Left ventricle myocardium inferior (tissue), 1 donor: Measurements from ENCODE around the gene ADCY4. TPM values are rescaled to one million over a fixed set of nuclear protein-coding genes. Genes with fewer than 3 reads are reported as not detected.
A peak's percentile ranks its signal among the peaks of the same experiment; 100 is the strongest.
"Not testable (repeated sequence)": the region's sequence is repeated elsewhere in the genome, so short reads cannot be mapped to it uniquely, and the experiment has no call there.

Experiments used
- DNase-seq: peaks from one replicate; pipeline ENCODE4 v3.0.0-alpha.2; 2020
- H3K27ac ChIP-seq: fragments of 200-600 bp; replicated peaks from 2 replicates; pipeline ENCODE4 v1.8.0; 2021
- H3K27me3 ChIP-seq: fragments of 200-600 bp; 2 replicates; pipeline ENCODE4 v1.8.0; 2021; ENCODE audit warnings: low read depth
- H3K36me3 ChIP-seq: fragments of 200-600 bp; 2 replicates; pipeline ENCODE4 v1.8.0; 2021
- H3K4me1 ChIP-seq: fragments of 200-600 bp; 2 replicates; pipeline ENCODE4 v1.8.0; 2021
- H3K4me3 ChIP-seq: fragments of 200-600 bp; 2 replicates; pipeline ENCODE4 v1.8.0; 2021; ENCODE audit warnings: mild to moderate bottlenecking, moderate library complexity
- H3K9me3 ChIP-seq: fragments of 200-600 bp; replicated peaks from 2 replicates; pipeline ENCODE4 v1.8.0; 2021
- CTCF ChIP-seq: fragments of 200-600 bp; IDR thresholded peaks from 2 replicates; pipeline ENCODE4 v1.8.0; 2021; ENCODE audit warnings: antibody characterized with exemption, mild to moderate bottlenecking, borderline replicate concordance
- intact Hi-C: fragments of 100-400 bp; cut with micrococcal nuclease; formaldehyde crosslinking; loops from one replicate; pipeline ENCODE4 v1.11.0; 2022
- total RNA-seq: library from RNA; stranded (reverse); fragmentation: NEBNext Ultra II Directional; extraction: Animal tissue kit (Norgen Biotek cat#: 25700); gene quantifications from one replicate; pipeline ENCODE4 v1.2.1, GENCODE V29; 2021
- donor health status: DM: no; HTN: yes; CAD: no; lungs with severe emphysema.

ADCY4 gene
- total RNA-seq, 1 donor from 2014 or later: 26.6 TPM

GRCh38 chr14:24329736-24330135 is 5.1 kb downstream of the ADCY4 start:
- no peak overlapping the region for H3K4me3 ChIP-seq
- no peaks in the 10 kb centered on the region for H3K9me3 ChIP-seq
- no peak overlapping the region for H3K27ac ChIP-seq
- peaks cover 24% of the 10 kb centered on the region for H3K27me3 ChIP-seq
- peaks cover 16% of the 10 kb centered on the region for H3K36me3 ChIP-seq
- peaks cover 27% of the 10 kb centered on the region for H3K4me1 ChIP-seq
- DNase-seq: no peak
- intact Hi-C loops: loop anchor here (5.0 kb wide), 1 partner anchor 108 kb away; no protein-coding TSS in a partner anchor
- no peak for TF ChIP-seq CTCF

- Histone ChIP-seq H3K4me1 (peaks cover 22% of the 10 kb centered on the region), H3K27ac (no peak overlapping the region), H3K27me3 (peaks cover 18% of the 10 kb centered on the region), H3K36me3 (peaks cover 16% of the 10 kb centered on the region), H3K9me3 (no peaks in the 10 kb centered on the region), H3K4me3 (no peak overlapping the region)
- no peak for TF ChIP-seq CTCF
- intact Hi-C loops: no loop called here
- no peak for DNase-seq
Measured at GRCh38 chr14:24329073-24329663, 5.7 kb downstream of the ADCY4 start.

GRCh38 chr14:24327914-24328313 is 7.0 kb downstream of the ADCY4 start:
- peaks cover 14% of the 10 kb centered on the region for H3K4me1 ChIP-seq
- H3K27ac ChIP-seq: peak overlapping the region; percentile 30
- H3K4me3 ChIP-seq, H3K27me3 ChIP-seq, H3K9me3 ChIP-seq, intact Hi-C loops: not testable (repeated sequence)
- peak; percentile 74 for TF ChIP-seq CTCF
- H3K36me3 ChIP-seq: peaks cover 17% of the 10 kb centered on the region
- peak; percentile 65 for DNase-seq

- TF ChIP-seq CTCF: no peak
- Histone ChIP-seq H3K9me3 (no peaks in the 10 kb centered on the region), H3K27ac (peak overlapping the region; percentile 30), H3K4me3 (no peak overlapping the region), H3K4me1 (peaks cover 8% of the 10 kb centered on the region), H3K27me3 (no peaks in the 10 kb centered on the region), H3K36me3 (peaks cover 23% of the 10 kb centered on the region)
- DNase-seq: no peak
- intact Hi-C loops: no loop called here
Measured at GRCh38 chr14:24327303-24327702, 7.6 kb downstream of the ADCY4 start.

GRCh38 chr14:24325963-24326362 is 8.9 kb downstream of the ADCY4 start:
- TF ChIP-seq CTCF: no peak
- no peaks in the 10 kb centered on the region for H3K9me3 ChIP-seq
- peaks cover 26% of the 10 kb centered on the region for H3K36me3 ChIP-seq
- no peak for DNase-seq
- no peaks in the 10 kb centered on the region for H3K27me3 ChIP-seq
- H3K4me3 ChIP-seq: no peak overlapping the region
- intact Hi-C loops: no loop called here
- H3K4me1 ChIP-seq: no peaks in the 10 kb centered on the region
- no peak overlapping the region for H3K27ac ChIP-seq
